ENCODE measurements around the gene PILRA. TPM values are rescaled to one million over a fixed set of nuclear protein-coding genes. Genes with fewer than 3 reads are reported as not detected.
"Not testable (repeated sequence)": the region's sequence is repeated elsewhere in the genome, so short reads cannot be mapped to it uniquely, and the experiment has no call there.

Gene PILRA
- total RNA-seq, 1 donor from 2014 or later, result 14.6 TPM

GRCh38 chr7:100373870-100374598 is 747 bp downstream of the PILRA start:
- DNase-seq (ENCODE audit: low spot score); intact Hi-C loops (cut with DNase I): not testable (repeated sequence)
- ATAC-seq, result peak; percentile 18

GRCh38 chr7:100374601-100375000 is 1.3 kb downstream of the PILRA start:
- intact Hi-C loops (cut with DNase I), result no loop called here
- ATAC-seq, result no peak

GRCh38 chr7:100376066-100376465 is 2.8 kb downstream of the PILRA start:
- no peak for ATAC-seq
- DNase-seq (ENCODE audit: low spot score), result no peak
- intact Hi-C loops (cut with DNase I), result no loop called here

More at GRCh38 chr7:100374601-100375000, 1.3 kb downstream of the PILRA start:
- DNase-seq (ENCODE audit: low spot score), result no peak

GRCh38 chr7:100378114-100378755 is 4.9 kb downstream of the PILRA start:
- ATAC-seq (no peak), DNase-seq (ENCODE audit: low spot score) (no peak)
- intact Hi-C loops (cut with DNase I), result no loop called here

GRCh38 chr7:100380196-100380595 is 6.9 kb downstream of the PILRA start:
- intact Hi-C loops (cut with DNase I), result no loop called here
- DNase-seq (ENCODE audit: low spot score), result no peak
- ATAC-seq, result peak; percentile 64

GRCh38 chr7:100381531-100382233 is 8.4 kb downstream of the PILRA start:
- intact Hi-C loops (cut with DNase I); DNase-seq (ENCODE audit: low spot score); ATAC-seq: not testable (repeated sequence)

- DNase-seq (ENCODE audit: low spot score); intact Hi-C loops (cut with DNase I): not testable (repeated sequence)
- peak; percentile 57 for ATAC-seq
Observed at GRCh38 chr7:100382234-100382853, 9.1 kb downstream of the PILRA start.

- no peak for ATAC-seq
- DNase-seq (ENCODE audit: low spot score), result no peak
- intact Hi-C loops (cut with DNase I), result no loop called here
Observed at GRCh38 chr7:100384628-100385294, 11.5 kb downstream of the PILRA start.

- intact Hi-C loops (cut with DNase I), result no loop called here
- DNase-seq (ENCODE audit: low spot score) (no peak), ATAC-seq (no peak)
Observed at GRCh38 chr7:100386940-100387339, 13.7 kb downstream of the PILRA start.

GRCh38 chr7:100387695-100388094 is 14.4 kb downstream of the PILRA start:
- ATAC-seq (no peak), DNase-seq (ENCODE audit: low spot score) (no peak)

GRCh38 chr7:100389437-100390088 is 16.3 kb downstream of the PILRA start:
- no peak for ATAC-seq
- intact Hi-C loops (cut with DNase I), result no loop called here
- DNase-seq (ENCODE audit: low spot score), result peak; percentile 43

More at GRCh38 chr7:100387695-100388094, 14.4 kb downstream of the PILRA start:
- intact Hi-C loops (cut with DNase I), result no loop called here

- intact Hi-C loops (cut with DNase I), result no loop called here
- peak; percentile 17 for DNase-seq (ENCODE audit: low spot score)
- no peak for ATAC-seq
Observed at GRCh38 chr7:100390286-100391009, 17.2 kb downstream of the PILRA start.

- intact Hi-C loops (cut with DNase I), result no loop called here
- DNase-seq (ENCODE audit: low spot score), result no peak
- no peak for ATAC-seq
Observed at GRCh38 chr7:100393233-100393905, 20.1 kb downstream of the PILRA start.

- intact Hi-C loops (cut with DNase I), result no loop called here
- no peak for DNase-seq (ENCODE audit: low spot score)
Observed at GRCh38 chr7:100394077-100394476, 20.8 kb downstream of the PILRA start.

GRCh38 chr7:100396421-100396982 is 23.2 kb downstream of the PILRA start:
- ATAC-seq (peak; percentile 71), DNase-seq (ENCODE audit: low spot score) (no peak)
- intact Hi-C loops (cut with DNase I), result no loop called here

More at GRCh38 chr7:100394077-100394476, 20.8 kb downstream of the PILRA start:
- no peak for ATAC-seq

- DNase-seq (ENCODE audit: low spot score), result no peak
- peak; percentile 31 for ATAC-seq
- intact Hi-C loops (cut with DNase I), result no loop called here
Observed at GRCh38 chr7:100397315-100398081, 24.2 kb downstream of the PILRA start.

All from sciatic nerve (tissue), 2 donors.